Gastrocnemius medialis (tissue), 4 donors: ENCODE data around the gene MRPS18B. TPM values are rescaled to one million over a fixed set of nuclear protein-coding genes. Genes with fewer than 3 reads are reported as not detected.

ENCODE experiments used
- ATAC-seq, 2 donors: fragments of 150-250 bp; one replicate each; pipeline ENCODE4 v1.9.1; 2016
- DNase-seq, 2 donors: peaks; one replicate each; pipeline ENCODE4 v3.0.0-alpha.2; 2019
- H3K27ac ChIP-seq, 4 donors: fragments of 200-600 bp; sonication (generic); 1 replicate in 1 of 4; 2 replicates in 3 of 4; pipeline ENCODE4 v1.5.1; 2016 to 2018; ENCODE audit warnings: mild to moderate bottlenecking in 2 of 4, moderate library complexity in 1 of 4
- H3K27me3 ChIP-seq, 3 donors: fragments of 200-600 bp; sonication (generic) in 2 of 3; 1 replicate in 1 of 3; 2 replicates in 2 of 3; pipeline versions ENCODE4 v1.5.1 to v1.6.0; 2016 to 2019; ENCODE audit warnings: mild to moderate bottlenecking in 1 of 3, moderate library complexity in 1 of 3
- H3K36me3 ChIP-seq, 2 donors: fragments of 200-600 bp; sonication (generic) in 1 of 2; one replicate each; pipeline ENCODE4 v1.5.1; 2017 to 2018
- H3K4me1 ChIP-seq, 2 donors: fragments of 200-600 bp; sonication (generic) in 1 of 2; one replicate each; pipeline ENCODE4 v1.5.1; 2016 to 2017; ENCODE audit warnings: mild to moderate bottlenecking in 2 of 2
- H3K4me3 ChIP-seq, 4 donors: fragments of 200-600 bp; sonication (generic) in 3 of 4; 1 replicate in 1 of 4; 2 replicates in 3 of 4; pipeline ENCODE4 v1.5.1; 2016 to 2019; ENCODE audit warnings: mild to moderate bottlenecking in 2 of 4
- H3K9me3 ChIP-seq, 3 donors: fragments of 200-600 bp; sonication (generic) in 2 of 3; 1 replicate in 1 of 3; 2 replicates in 2 of 3; pipeline ENCODE4 v1.5.1; 2016 to 2019
- CTCF ChIP-seq, 5 experiments: fragments of 450-650 bp in 3 of 5; fragments of 200-600 bp in 2 of 5; sonication (generic) in 2 of 5; IDR thresholded peaks in 4 of 5; conservative IDR thresholded peaks in 1 of 5; 1 replicate in 4 of 5; 2 replicates in 1 of 5; pipeline ENCODE4 v1.5.1; 2016 to 2019; ENCODE audit warnings: antibody characterized with exemption in 5 of 5, mild to moderate bottlenecking in 3 of 5, moderate library complexity in 3 of 5
- POLR2A ChIP-seq, 2 donors: fragments of 450-650 bp; IDR thresholded peaks; one replicate each; pipeline ENCODE4 v1.6.1; 2017; ENCODE audit warnings: antibody characterized with exemption in 2 of 2, mild to moderate bottlenecking in 2 of 2, moderate library complexity in 2 of 2
- in situ Hi-C, 4 donors: fragments of 200-750 bp; cut with MboI; loops; one replicate each; pipeline versions ENCODE4 v1.15.0 to v1.8.0; 2017; ENCODE audit warnings: low sequenced_read_pairs in 4 of 4
- intact Hi-C: fragments of 100-400 bp; cut with DNase I; formaldehyde crosslinking; loops from one replicate; pipeline ENCODE4 v1.15.1; 2023; ENCODE audit warnings: low total_unique reads
- total RNA-seq, 4 donors: library from RNA; depleted of rRNA; stranded (reverse); fragments of >200 nt; gene quantifications; one replicate each; pipeline versions ENCODE4 v1.1.0 to v1.2.3, GENCODE V29; 2016

MRPS18B gene
- total RNA-seq, 4 donors from 2014 or later, result 155 to 211 (median 167) TPM

GRCh38 chr6:30615958-30616810 lies 1.5 kb upstream of the MRPS18B start:
- Histone ChIP-seq H3K27me3 (no peaks in the 10 kb centered on the region), H3K36me3 (peaks cover 3 to 33% of the 10 kb centered on the region in 2 donors), H3K4me3 (peak overlapping the region; percentile 71 to 89 (median 82)), H3K4me1 (peaks cover 41 to 48% of the 10 kb centered on the region in 2 donors), H3K27ac (peak overlapping the region; percentile 95 to 99 (median 98)), H3K9me3 (no peaks in the 10 kb centered on the region)
- intact Hi-C loops, result loop anchor here (2.0 to 10.0 kb wide), 5 partner anchors 45 to 1209 kb away; partner anchors contain the start of genes ABCF1, DDX39B, DHX16 and HSPA1B
- peak in 1 of 2 donors; percentile 56 for DNase-seq
- peak in 1 of 2 donors; percentile 9 for ATAC-seq
- no peak for TF ChIP-seq POLR2A (IDR thresholded peaks at IDR 0.05)
- no peak for TF ChIP-seq CTCF (IDR thresholded peaks at IDR 0.05 in 4 of 5, conservative IDR thresholded peaks at IDR 0.05 in 1 of 5)
- in situ Hi-C loops, result loop anchor here in 1 of 4 donors (25.0 kb wide), 1 partner anchor 1571 kb away; the partner anchor contains the start of genes AGER, AGPAT1, GPSM3 and PBX2

GRCh38 chr6:30616811-30617564 lies 652 bp upstream of the MRPS18B start, which contains the start of gene PPP1R10:
Gene PPP1R10 (minus strand): TSS chr6:30617243. CDS start chr6:30609944, 7,299 bp downstream.
- Histone ChIP-seq H3K4me1 (peaks cover 34 to 40% of the 10 kb centered on the region in 2 donors), H3K9me3 (no peaks in the 10 kb centered on the region), H3K27ac (peak within 1 kb of the TSS; percentile 95 to 99 (median 98)), H3K4me3 (peak within 1 kb of the TSS; percentile 71 to 89 (median 82)), H3K27me3 (no peaks in the 10 kb centered on the region), H3K36me3 (peaks cover 3 to 41% of the 10 kb centered on the region in 2 donors)
- intact Hi-C loops (loop anchor here (1.0 to 10.0 kb wide), 7 partner anchors 46 to 1208 kb away; partner anchors contain the start of genes ABCF1, DDX39B, DHX16 and GNL1), in situ Hi-C loops (loop anchor here in 1 of 4 donors (25.0 kb wide), 1 partner anchor 1570 kb away; the partner anchor contains the start of genes AGER, AGPAT1, GPSM3 and PBX2)
- TF ChIP-seq CTCF (IDR thresholded peaks at IDR 0.05 in 4 of 5, conservative IDR thresholded peaks at IDR 0.05 in 1 of 5), result no peak
- peak; percentile 100 for TF ChIP-seq POLR2A (IDR thresholded peaks at IDR 0.05)
- ATAC-seq (peak; percentile 79 to 81), DNase-seq (peak; percentile 100)

- Histone ChIP-seq H3K27ac (peak overlapping the region; percentile 90 to 98 (median 93)), H3K36me3 (peaks cover 3 to 54% of the 10 kb centered on the region in 2 donors), H3K27me3 (no peaks in the 10 kb centered on the region), H3K4me1 (peaks cover 21 to 27% of the 10 kb centered on the region in 2 donors), H3K9me3 (no peaks in the 10 kb centered on the region), H3K4me3 (peak overlapping the region; percentile 59 to 89 (median 70))
- TF ChIP-seq CTCF (IDR thresholded peaks at IDR 0.05 in 4 of 5, conservative IDR thresholded peaks at IDR 0.05 in 1 of 5) (no peak), POLR2A (IDR thresholded peaks at IDR 0.05) (no peak)
- in situ Hi-C loops (loop anchor here in 1 of 4 donors (25.0 kb wide), 1 partner anchor 1569 kb away; the partner anchor contains the start of genes AGER, AGPAT1, GPSM3 and PBX2), intact Hi-C loops (loop anchor here (5.0 to 10.0 kb wide), 4 partner anchors 54 to 1206 kb away; partner anchors contain the start of genes DDX39B, DHX16, HSPA1B and PRRC2A)
- ATAC-seq (no peak), DNase-seq (no peak)
Observed at GRCh38 chr6:30618270-30618797, 694 bp downstream of the MRPS18B start.

- TF ChIP-seq POLR2A (IDR thresholded peaks at IDR 0.05) (no peak), CTCF (IDR thresholded peaks at IDR 0.05 in 4 of 5, conservative IDR thresholded peaks at IDR 0.05 in 1 of 5) (no peak)
- Histone ChIP-seq H3K36me3 (peaks cover 3 to 66% of the 10 kb centered on the region in 2 donors), H3K27me3 (no peaks in the 10 kb centered on the region), H3K9me3 (no peaks in the 10 kb centered on the region), H3K4me1 (peaks cover 10 to 15% of the 10 kb centered on the region in 2 donors), H3K27ac (peak overlapping the region in 3 of 4 donors; percentile 90 to 98 (median 91)), H3K4me3 (no peak overlapping the region)
- intact Hi-C loops (loop anchor here (5.0 to 10.0 kb wide), 4 partner anchors 53 to 1205 kb away; partner anchors contain the start of genes DDX39B, DHX16, HSPA1B and PRRC2A), in situ Hi-C loops (loop anchor here in 1 of 4 donors (25.0 kb wide), 1 partner anchor 1568 kb away; the partner anchor contains the start of genes AGER, AGPAT1, GPSM3 and PBX2)
- DNase-seq (no peak), ATAC-seq (no peak)
Observed at GRCh38 chr6:30619561-30619960, 1.9 kb downstream of the MRPS18B start.
